WERI-Rb-1 (cell line): ENCODE data around the gene ATP2C2.

Experiments
- DNase-seq: peaks from one replicate; pipeline ENCODE4 v3.0.0-alpha.2; 2020
- H3K27ac ChIP-seq: fragments of 250-450 bp; sonication (Bioruptor Pico); 2 replicates; pipeline ENCODE4 v1.5.1; 2020; ENCODE audit warnings: mild to moderate bottlenecking, moderate library complexity
- H3K27me3 ChIP-seq: fragments of 250-450 bp; sonication (Bioruptor Pico); 2 replicates; pipeline ENCODE4 v1.5.1; 2021; ENCODE audit warnings: mild to moderate bottlenecking, low read depth, moderate library complexity; ENCODE audit not compliant: insufficient read depth, severe bottlenecking
- H3K36me3 ChIP-seq: fragments of 250-450 bp; sonication (Bioruptor Pico); 2 replicates; pipeline ENCODE4 v1.5.1; 2020; ENCODE audit warnings: mild to moderate bottlenecking, moderate library complexity
- H3K4me3 ChIP-seq: 2 replicates; pipeline ENCODE4 v1.5.1; 2011; ENCODE audit warnings: low read depth, mild to moderate bottlenecking, control low read depth, low read length
- H3K9me3 ChIP-seq: fragments of 250-450 bp; sonication (Bioruptor Pico); 2 replicates; pipeline ENCODE4 v1.5.1; 2021; ENCODE audit warnings: mild to moderate bottlenecking, moderate library complexity; ENCODE audit not compliant: severe bottlenecking
- CTCF ChIP-seq: IDR thresholded peaks from 2 replicates; pipeline ENCODE4 v1.5.1; 2011; ENCODE audit warnings: low read depth, mild to moderate bottlenecking, control low read depth, inconsistent platforms, low read length

Gene ATP2C2

GRCh38 chr16:84370723-84371552 lies 2.6 kb downstream of the ATP2C2 start:
- Histone ChIP-seq H3K27ac (no peak overlapping the region), H3K36me3 (no peaks in the 10 kb centered on the region), H3K27me3 (no peaks in the 10 kb centered on the region), H3K4me3 (no peak overlapping the region), H3K9me3 (no peaks in the 10 kb centered on the region)
- TF ChIP-seq CTCF: no peak
- no peak for DNase-seq

- Histone ChIP-seq H3K4me3 (no peak overlapping the region), H3K36me3 (no peaks in the 10 kb centered on the region), H3K27ac (no peak overlapping the region), H3K27me3 (no peaks in the 10 kb centered on the region), H3K9me3 (no peaks in the 10 kb centered on the region)
- DNase-seq: no peak
- TF ChIP-seq CTCF: no peak
Observed at GRCh38 chr16:84371553-84371865, 3.2 kb downstream of the ATP2C2 start.

- TF ChIP-seq CTCF: no peak
- Histone ChIP-seq H3K9me3 (no peaks in the 10 kb centered on the region), H3K27ac (no peak overlapping the region), H3K36me3 (no peaks in the 10 kb centered on the region), H3K4me3 (no peak overlapping the region), H3K27me3 (no peaks in the 10 kb centered on the region)
- DNase-seq: no peak
Observed at GRCh38 chr16:84373907-84374489, 5.7 kb downstream of the ATP2C2 start.

- no peak for TF ChIP-seq CTCF
- no peak for DNase-seq
- H3K36me3 ChIP-seq: no peaks in the 10 kb centered on the region
- H3K4me3 ChIP-seq: no peak overlapping the region
- no peaks in the 10 kb centered on the region for H3K9me3 ChIP-seq
- H3K27me3 ChIP-seq: no peaks in the 10 kb centered on the region
- H3K27ac ChIP-seq: no peak overlapping the region
Observed at GRCh38 chr16:84378099-84378498, 9.8 kb downstream of the ATP2C2 start.

GRCh38 chr16:84378567-84378966 lies 10.2 kb downstream of the ATP2C2 start:
- TF ChIP-seq CTCF: no peak
- Histone ChIP-seq H3K36me3 (no peaks in the 10 kb centered on the region), H3K4me3 (no peak overlapping the region), H3K27ac (no peak overlapping the region), H3K9me3 (no peaks in the 10 kb centered on the region), H3K27me3 (no peaks in the 10 kb centered on the region)
- no peak for DNase-seq
